DMS153 treated with DMSO at 0.1 percent for 48 hours (cell line): Measurements from ENCODE around the gene ETV7.

Experiments used
- DNase-seq: peaks from one replicate; lab custom pipeline; 2025; ENCODE audit not compliant: unreplicated experiment; lab: John Stamatoyannopoulos, UW

ETV7 gene

GRCh38 chr6:36384095-36384494 lies 3.4 kb downstream of the ETV7 start:
- DNase-seq = no peak

- no peak for DNase-seq
Observed at GRCh38 chr6:36383606-36384005, 3.9 kb downstream of the ETV7 start.

- no peak for DNase-seq
Observed at GRCh38 chr6:36382976-36383375, 4.5 kb downstream of the ETV7 start.

- no peak for DNase-seq
Observed at GRCh38 chr6:36381502-36382389, 5.7 kb downstream of the ETV7 start.

DNA sequence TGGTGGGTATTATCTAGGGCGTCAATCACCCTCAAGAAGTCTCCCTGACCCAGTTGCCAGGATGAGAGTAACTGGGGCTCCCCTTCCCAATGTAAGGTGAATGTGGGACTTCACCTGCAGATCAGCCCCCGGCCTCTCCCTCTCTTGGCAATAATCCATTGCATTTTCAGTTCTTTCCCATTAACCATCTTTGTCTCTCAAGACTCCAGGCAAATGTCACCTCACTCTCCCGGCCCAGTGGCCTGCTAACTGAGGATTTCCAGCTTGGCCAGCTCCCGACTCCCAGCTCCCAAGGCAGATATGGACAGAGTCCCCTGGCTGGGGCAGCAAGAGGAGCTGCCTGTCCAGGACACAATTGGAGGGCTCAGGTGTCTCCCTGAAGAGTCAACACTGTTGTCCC lies 7.3 kb downstream of the ETV7 start:
- no peak for DNase-seq

GRCh38 chr6:36378936-36379335 lies 8.5 kb downstream of the ETV7 start:
- no peak for DNase-seq

- no peak for DNase-seq
Observed at GRCh38 chr6:36378243-36378920, 9.1 kb downstream of the ETV7 start.

DNA sequence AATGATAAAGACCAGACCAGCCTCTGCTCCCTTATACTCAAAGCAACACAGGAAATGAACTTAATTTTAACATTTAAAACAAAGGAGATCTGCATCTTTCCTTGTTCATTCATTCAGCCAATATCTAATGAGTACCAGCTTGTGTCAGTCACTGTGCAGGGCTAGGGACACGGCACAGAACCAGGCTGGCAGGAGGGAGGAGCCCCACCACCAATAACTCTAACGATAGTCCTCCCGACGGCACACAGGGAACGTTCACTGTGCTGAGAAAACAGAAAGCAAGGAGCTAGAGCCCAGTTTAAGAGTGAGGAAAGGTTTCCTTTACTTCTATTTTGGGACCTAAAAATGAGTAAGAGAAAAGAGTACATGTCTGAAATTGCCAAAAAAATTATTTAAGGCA lies 9.9 kb downstream of the ETV7 start:
- DNase-seq = no peak

GRCh38 chr6:36376742-36377141 lies 10.7 kb downstream of the ETV7 start:
- no peak for DNase-seq

GRCh38 chr6:36376183-36376582 lies 11.3 kb downstream of the ETV7 start:
- no peak for DNase-seq

DNA sequence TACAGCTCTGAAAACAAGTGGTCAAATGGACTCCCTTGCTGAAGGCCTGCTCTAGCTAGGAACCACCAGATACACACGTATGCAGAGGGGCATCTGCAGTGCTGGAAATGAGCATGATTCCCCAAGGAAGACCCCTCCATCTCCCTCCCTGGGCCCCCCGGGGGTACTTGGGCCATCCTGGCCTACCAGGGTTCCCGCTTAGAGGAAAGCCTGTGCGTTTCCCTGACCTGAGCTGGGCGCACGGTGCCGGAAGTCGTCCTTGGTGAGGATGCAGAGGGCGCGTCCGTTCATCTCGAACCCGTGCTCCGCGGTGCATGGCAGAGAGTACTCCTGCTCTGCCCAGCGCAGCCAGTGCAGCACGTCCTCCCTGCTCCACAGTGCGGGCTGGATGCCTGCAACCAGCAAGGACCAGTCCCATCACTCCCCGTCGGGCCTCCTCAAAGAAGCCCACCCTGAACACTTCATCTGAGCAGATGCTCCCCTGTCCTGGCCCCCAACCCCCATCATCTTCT lies 11.8 kb downstream of the ETV7 start:
- DNase-seq = no peak

DNA sequence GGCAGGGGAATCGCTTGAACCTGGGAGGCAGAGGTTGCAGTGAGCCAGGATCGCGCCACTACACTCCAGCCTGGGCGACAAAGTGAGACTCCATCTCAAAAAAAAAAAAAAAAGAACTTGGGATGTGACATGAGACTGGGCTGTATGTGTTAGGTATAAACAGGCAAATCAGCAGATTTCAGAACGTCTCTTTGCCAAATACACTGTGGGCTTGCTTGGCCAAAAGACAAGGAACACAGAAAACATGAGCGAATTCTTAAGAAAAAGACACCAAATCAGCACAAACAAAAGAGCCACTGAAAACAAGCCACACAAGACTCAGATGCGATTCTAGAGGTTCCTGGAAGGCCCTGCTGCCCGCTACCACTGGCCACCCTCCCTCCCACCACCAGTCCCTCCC lies 12.5 kb downstream of the ETV7 start:
- no peak for DNase-seq

- no peak for DNase-seq
Observed at GRCh38 chr6:36374194-36374593, 13.3 kb downstream of the ETV7 start.

DNA sequence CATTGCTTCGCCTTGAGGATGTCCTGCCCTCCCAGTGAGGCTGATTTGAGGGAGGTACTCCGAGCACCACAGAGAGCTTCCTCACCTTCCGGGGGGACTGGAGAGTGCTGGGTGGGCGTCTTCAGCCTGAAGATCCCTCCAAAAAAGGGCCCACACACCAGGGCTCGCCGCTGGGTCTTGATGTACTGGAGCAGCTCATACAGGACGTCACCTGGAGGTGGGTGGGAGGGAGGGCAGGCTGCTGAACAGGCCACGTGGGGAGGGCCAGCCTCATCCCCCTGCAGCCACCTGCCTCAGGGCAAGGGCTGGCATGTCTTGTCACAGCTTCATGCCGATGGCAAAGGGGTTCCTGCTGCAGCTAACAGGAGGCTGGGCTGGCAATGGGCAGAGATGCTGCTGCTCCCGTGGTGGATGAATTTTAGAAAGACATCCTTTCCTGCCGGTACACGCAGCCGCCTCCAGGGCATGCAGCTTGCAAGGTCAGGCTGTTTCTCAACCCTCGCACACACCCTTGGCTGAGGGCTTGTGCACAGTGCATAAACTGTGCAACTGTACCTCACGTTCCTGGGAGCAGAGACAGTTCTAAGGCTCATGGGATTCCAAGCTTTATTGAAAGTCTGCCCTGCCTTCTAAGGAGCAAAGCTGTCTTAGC lies 14.0 kb downstream of the ETV7 start:
- DNase-seq = no peak

GRCh38 chr6:36372088-36372487 lies 15.4 kb downstream of the ETV7 start:
- no peak for DNase-seq

- no peak for DNase-seq
Observed at GRCh38 chr6:36371211-36371610, 16.3 kb downstream of the ETV7 start.

GRCh38 chr6:36370638-36371037 lies 16.8 kb downstream of the ETV7 start:
- DNase-seq = no peak

DNA sequence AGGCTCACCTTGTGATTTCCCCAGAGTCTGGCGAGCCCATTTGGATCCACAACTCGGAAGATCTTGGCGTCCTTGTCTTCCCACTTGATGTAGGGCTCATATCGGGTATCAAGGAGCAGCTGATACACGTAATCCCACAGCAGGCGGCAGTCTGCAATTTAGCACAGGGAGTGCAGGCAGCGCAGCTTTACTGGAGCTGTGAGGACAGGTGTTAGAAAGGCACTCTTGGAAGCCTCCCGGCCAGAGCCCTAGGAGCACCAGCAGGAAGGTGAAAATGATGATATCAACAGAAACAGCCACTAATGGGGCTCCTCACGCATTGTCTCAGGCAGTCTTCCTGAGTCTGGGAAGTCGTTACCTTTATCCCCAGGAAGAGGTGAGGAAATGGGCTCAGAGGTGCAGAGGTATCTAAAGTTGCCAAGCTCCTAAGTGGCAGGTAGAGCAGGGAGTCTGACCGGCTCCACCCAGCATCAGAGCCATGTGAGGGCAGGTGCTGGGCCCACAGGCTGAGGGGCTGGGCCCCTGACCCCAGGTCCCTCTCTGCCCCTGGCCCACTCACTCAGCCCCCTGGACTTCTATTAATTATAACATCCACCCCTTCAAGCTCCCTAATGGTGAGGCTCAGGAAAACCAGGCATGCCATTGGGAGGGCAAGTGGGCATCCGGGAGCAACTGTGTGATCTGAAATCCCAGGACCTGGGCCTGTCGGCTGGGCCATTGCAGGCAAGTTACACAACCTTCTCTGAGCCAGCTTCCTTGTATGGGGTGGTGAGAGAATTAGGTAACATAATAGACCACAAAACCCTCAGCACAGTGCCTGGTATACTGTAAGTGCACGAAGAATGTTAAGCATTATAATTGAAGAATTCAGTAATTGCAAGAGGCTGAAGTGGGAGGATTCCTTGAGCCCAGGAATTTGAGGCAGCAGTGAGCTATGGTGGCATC lies 18.3 kb downstream of the ETV7 start:
- DNase-seq = no peak

GRCh38 chr6:36368421-36368820 lies 19.0 kb downstream of the ETV7 start:
- DNase-seq = no peak

DNA sequence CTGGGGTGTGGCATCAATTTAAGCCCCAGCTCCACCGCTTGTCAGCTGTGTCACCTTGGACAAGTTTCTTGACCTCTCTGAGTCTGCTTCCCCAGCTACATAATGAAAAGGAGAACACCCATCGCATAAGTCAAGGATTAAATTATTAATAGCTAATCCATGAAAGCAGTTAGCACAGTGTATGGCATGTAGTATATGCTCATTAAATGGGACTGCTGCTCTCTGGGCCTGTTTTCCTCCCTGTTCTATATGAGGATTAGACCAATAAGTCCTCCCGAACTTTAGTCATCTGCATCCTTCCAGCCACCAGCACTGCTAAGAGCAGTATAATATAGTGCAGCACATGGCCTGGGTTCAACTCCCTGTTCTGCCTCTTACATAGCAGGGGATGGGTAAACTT lies 19.7 kb downstream of the ETV7 start:
- DNase-seq = no peak
